Measurements from ENCODE around the gene ABHD17C. TPM values are rescaled to one million over a fixed set of nuclear protein-coding genes. Genes with fewer than 3 reads are reported as not detected.

Gene ABHD17C
- total RNA-seq, 2 experiments from 2014 or later = 5.8 to 6.7 TPM

GRCh38 chr15:80796407-80796806, 101.3 kb downstream of the ABHD17C start:
- intact Hi-C loops (cut with DNase I, micrococcal nuclease) = no loop called here
- ATAC-seq = no peak
- DNase-seq = no peak
- Mint-ChIP-seq H3K4me3 (no peak overlapping the region), H3K27me3 (peaks cover 7% of the 10 kb centered on the region), H3K36me3 (ENCODE audit: low read depth) (no peaks in the 10 kb centered on the region), H3K4me1 (no peaks in the 10 kb centered on the region), H3K9me3 (ENCODE audit: low read depth) (no peaks in the 10 kb centered on the region), H3K27ac (no peak overlapping the region)
- ChIA-PET CTCF (interaction anchor here (0.7 to 0.9 kb wide), 2 partner anchors 20 to 230 kb away, joined by 3 read pairs; no protein-coding TSS in a partner anchor), POLR2A (no interaction called here)

- H3K9me3 Mint-ChIP-seq (ENCODE audit: low read depth) = no peaks in the 10 kb centered on the region
- no peak overlapping the region for H3K27ac Mint-ChIP-seq
- H3K27me3 Mint-ChIP-seq = peaks cover 5% of the 10 kb centered on the region
- ATAC-seq (no peak), DNase-seq (no peak)
- CTCF ChIA-PET = no interaction called here
- POLR2A ChIA-PET = no interaction called here
- H3K4me1 Mint-ChIP-seq = peaks cover 11% of the 10 kb centered on the region
- intact Hi-C loops (cut with DNase I, micrococcal nuclease) = no loop called here
- no peak overlapping the region for H3K4me3 Mint-ChIP-seq
- H3K36me3 Mint-ChIP-seq (ENCODE audit: low read depth) = no peaks in the 10 kb centered on the region
Measured at GRCh38 chr15:80798911-80799310, 103.8 kb downstream of the ABHD17C start.

GRCh38 chr15:80800067-80800466, 105.0 kb downstream of the ABHD17C start:
- CTCF ChIA-PET = no interaction called here
- ATAC-seq = no peak

GRCh38 chr15:80801891-80802680, 107.0 kb downstream of the ABHD17C start:
- Mint-ChIP-seq H3K4me3 (no peak overlapping the region), H3K27me3 (no peaks in the 10 kb centered on the region), H3K36me3 (ENCODE audit: low read depth) (no peaks in the 10 kb centered on the region), H3K27ac (no peak overlapping the region), H3K4me1 (peaks cover 29% of the 10 kb centered on the region), H3K9me3 (ENCODE audit: low read depth) (no peaks in the 10 kb centered on the region)
- ATAC-seq (no peak), DNase-seq (no peak)
- POLR2A ChIA-PET = no interaction called here
- CTCF ChIA-PET = no interaction called here
- intact Hi-C loops (cut with DNase I, micrococcal nuclease) = no loop called here

More at GRCh38 chr15:80800067-80800466, 105.0 kb downstream of the ABHD17C start:
- Mint-ChIP-seq H3K27ac (no peak overlapping the region), H3K27me3 (no peaks in the 10 kb centered on the region), H3K9me3 (ENCODE audit: low read depth) (no peaks in the 10 kb centered on the region), H3K4me3 (no peak overlapping the region), H3K36me3 (ENCODE audit: low read depth) (no peaks in the 10 kb centered on the region), H3K4me1 (peaks cover 22% of the 10 kb centered on the region)
- no peak for DNase-seq
- POLR2A ChIA-PET = no interaction called here
- intact Hi-C loops (cut with DNase I, micrococcal nuclease) = no loop called here

- peak overlapping the region; percentile 79 for H3K27ac Mint-ChIP-seq
Measured at GRCh38 chr15:80803580-80804525, 108.7 kb downstream of the ABHD17C start.

GRCh38 chr15:80804970-80805495, 109.9 kb downstream of the ABHD17C start:
- H3K27me3 Mint-ChIP-seq = peaks cover 2% of the 10 kb centered on the region
- POLR2A ChIA-PET = no interaction called here
- intact Hi-C loops (cut with DNase I, micrococcal nuclease) = no loop called here
- CTCF ChIA-PET = interaction anchor here (0.6 to 2.8 kb wide), 6 partner anchors 18 to 681 kb away, joined by 3 to 15 read pairs (median 4); no protein-coding TSS in a partner anchor
- no peaks in the 10 kb centered on the region for H3K9me3 Mint-ChIP-seq (ENCODE audit: low read depth)
- peak overlapping the region; percentile 79 for H3K27ac Mint-ChIP-seq
- DNase-seq (peak; percentile 42), ATAC-seq (peak; percentile 49)
- H3K4me3 Mint-ChIP-seq = no peak overlapping the region
- H3K36me3 Mint-ChIP-seq (ENCODE audit: low read depth) = no peaks in the 10 kb centered on the region
- peaks cover 29% of the 10 kb centered on the region for H3K4me1 Mint-ChIP-seq

More at GRCh38 chr15:80803580-80804525, 108.7 kb downstream of the ABHD17C start:
- ATAC-seq (peak; percentile 85), DNase-seq (peak; percentile 66)
- Mint-ChIP-seq H3K27me3 (no peaks in the 10 kb centered on the region), H3K4me3 (no peak overlapping the region), H3K4me1 (peaks cover 29% of the 10 kb centered on the region), H3K36me3 (ENCODE audit: low read depth) (no peaks in the 10 kb centered on the region), H3K9me3 (ENCODE audit: low read depth) (no peaks in the 10 kb centered on the region)
- ChIA-PET CTCF (interaction anchor here (0.8 to 2.8 kb wide), 8 partner anchors 11 to 456 kb away, joined by 3 to 15 read pairs (median 3); partner anchors contain the start of gene CEMIP), POLR2A (interaction anchor here (0.6 to 0.7 kb wide), 3 partner anchors 21 to 647 kb away, joined by 3 to 8 read pairs (median 4); no protein-coding TSS in a partner anchor)
- intact Hi-C loops (cut with DNase I, micrococcal nuclease) = no loop called here

Other genes with a start within 250 kb of the ABHD17C start
- under 1 TPM in 1 of 2 experiments, not detected in 1; 0.04 TPM for gene CEMIP, start 84.1 kb downstream of the ABHD17C start, total RNA-seq